ENCODE data around the gene CABP5.
A peak's percentile ranks its signal among the peaks of the same experiment; 100 is the strongest.
"Not testable (repeated sequence)": the region's sequence is repeated elsewhere in the genome, so short reads cannot be mapped to it uniquely, and the experiment has no call there.

CABP5 gene

GRCh38 chr19:48043675-48044258 lies at the start of gene CABP5:
Gene CABP5 (minus strand): TSS chr19:48044079. CDS start chr19:48043922, 157 bp downstream.
- no peak for DNase-seq

- peak; percentile 46 for DNase-seq
Observed at GRCh38 chr19:48091111-48091718, 47.3 kb upstream of the CABP5 start.

GRCh38 chr19:48090281-48090802 lies 46.5 kb upstream of the CABP5 start:
- no peak for DNase-seq

GRCh38 chr19:48088991-48089390 lies 45.1 kb upstream of the CABP5 start:
- DNase-seq, result not testable (repeated sequence)

- DNase-seq, result no peak
Observed at GRCh38 chr19:48085904-48086864, 42.3 kb upstream of the CABP5 start.

GRCh38 chr19:48085076-48085475 lies 41.2 kb upstream of the CABP5 start:
- DNase-seq, result no peak

GRCh38 chr19:48081106-48081505 lies 37.2 kb upstream of the CABP5 start:
- no peak for DNase-seq

GRCh38 chr19:48070177-48070769 lies 26.4 kb upstream of the CABP5 start:
- DNase-seq, result not testable (repeated sequence)

GRCh38 chr19:48069435-48069834 lies 25.6 kb upstream of the CABP5 start:
- no peak for DNase-seq

GRCh38 chr19:48064509-48064908 lies 20.6 kb upstream of the CABP5 start:
- no peak for DNase-seq

GRCh38 chr19:48061401-48062344 lies 17.8 kb upstream of the CABP5 start:
- DNase-seq, result no peak

- DNase-seq, result no peak
Observed at GRCh38 chr19:48060381-48060780, 16.5 kb upstream of the CABP5 start.

GRCh38 chr19:48059331-48059730 lies 15.5 kb upstream of the CABP5 start:
- no peak for DNase-seq

- no peak for DNase-seq
Observed at GRCh38 chr19:48053856-48054255, 10.0 kb upstream of the CABP5 start.

GRCh38 chr19:48053076-48053475 lies 9.2 kb upstream of the CABP5 start:
- DNase-seq, result no peak

GRCh38 chr19:48051335-48052033 lies 7.6 kb upstream of the CABP5 start:
- DNase-seq, result no peak

GRCh38 chr19:48044561-48044960 lies 682 bp upstream of the CABP5 start:
- DNase-seq, result no peak

- no peak for DNase-seq
Observed at GRCh38 chr19:48041877-48042580, 1.9 kb downstream of the CABP5 start.

GRCh38 chr19:48036765-48037164 lies 7.1 kb downstream of the CABP5 start:
- DNase-seq, result no peak

- DNase-seq, result no peak
Observed at GRCh38 chr19:48033604-48034003, 10.3 kb downstream of the CABP5 start.

- DNase-seq, result no peak
Observed at GRCh38 chr19:48030073-48030472, 13.8 kb downstream of the CABP5 start.

Measured in GOT3 (cell line).